Measurements from ENCODE around the gene TSPAN6. TPM values are rescaled to one million over a fixed set of nuclear protein-coding genes. Genes with fewer than 3 reads are reported as not detected.

The TSPAN6 gene
- total and polyA plus RNA-seq, 2 donors (not counting 3 experiments of a cell fraction or from before 2014, with no cell fraction given) = 43.1 to 65.5 TPM

GRCh38 chrX:100584611-100585010 is 52.0 kb downstream of the TSPAN6 start, which contains the start of gene TNMD:
Gene TNMD (plus strand): TSS chrX:100584936. CDS start chrX:100585019, 83 bp downstream.
- no peak within 1 kb of the TSS for H3K4me2 ChIP-seq (ENCODE audit: insufficient read depth, low read length)
- TF ChIP-seq GATA2 (IDR thresholded peaks at IDR 0.05; ENCODE audit: insufficient read depth, insufficient read length, low read depth, low read length) = no peak
- no peak for TF ChIP-seq JUN (IDR thresholded peaks at IDR 0.05; ENCODE audit: borderline replicate concordance, insufficient read depth, insufficient read length, low read depth)
- TF ChIP-seq MAX (IDR thresholded peaks at IDR 0.05; ENCODE audit: insufficient read depth, insufficient read length) = no peak
- TF ChIP-seq POLR2A (IDR thresholded peaks at IDR 0.05; ENCODE audit: low read depth, low read length) = no peak
- TF ChIP-seq EZH2 (IDR thresholded peaks at IDR 0.05; ENCODE audit: borderline replicate concordance, low read depth, low read length, severe bottlenecking) = no peak
- no peak for TF ChIP-seq FOS (IDR thresholded peaks at IDR 0.05; ENCODE audit: borderline replicate concordance, insufficient read depth, low read length)
- no peak for TF ChIP-seq MYC (IDR thresholded peaks at IDR 0.05; ENCODE audit: low read depth, low read length)
- no peak for TF ChIP-seq POLR2AphosphoS5 (IDR thresholded peaks at IDR 0.05; ENCODE audit: insufficient read depth, low read depth, low read length)
- TF ChIP-seq CTCF (IDR thresholded peaks at IDR 0.05; ENCODE audit: extremely low read depth in 1 of 2, insufficient read depth in 1 of 2, low read depth in 1 of 2, low read length in 2 of 2) = no peak
- CTCF ChIA-PET = no interaction called here
- H4K20me1 ChIP-seq (replicated peaks; ENCODE audit: control insufficient read depth, extremely low read depth, insufficient read depth, low read length) = no peaks in the 10 kb centered on the region
- H3K27ac ChIP-seq (ENCODE audit: insufficient read depth, low read depth, low read length) = no peak within 1 kb of the TSS
- H3K4me1 ChIP-seq (ENCODE audit: control insufficient read depth, extremely low read depth, insufficient read depth, low read length) = no peaks in the 10 kb centered on the region
- H3K9me1 ChIP-seq (replicated peaks; ENCODE audit: control insufficient read depth, extremely low read depth, insufficient read depth, low read length) = no peaks in the 10 kb centered on the region
- no peaks in the 10 kb centered on the region for H3K79me2 ChIP-seq (ENCODE audit: control insufficient read depth, insufficient read depth, low read length)
- dilution Hi-C loops (cut with MboI; ENCODE audit: extremely low pct_ligation_motif_present, low sequenced_read_pairs) (no loop called here), intact Hi-C loops (cut with micrococcal nuclease) (no loop called here)
- no peaks in the 10 kb centered on the region for H3K9me3 ChIP-seq (replicated peaks; ENCODE audit: control insufficient read depth, insufficient read depth, low read length)
- no peak within 1 kb of the TSS for H3K9ac ChIP-seq (replicated peaks; ENCODE audit: extremely low read depth, insufficient read depth, low read length)
- no peak for FAIRE-seq
- DNase-seq (ENCODE audit: low read depth, low spot score) = no peak
- peaks cover 6 to 11% of the 10 kb centered on the region in 2 experiments for H3K27me3 ChIP-seq (ENCODE audit: control insufficient read depth in 2 of 2, insufficient read depth in 2 of 2, low read length in 2 of 2)
- no peak within 1 kb of the TSS for H2AFZ ChIP-seq (ENCODE audit: low read depth, low read length)
- no peak within 1 kb of the TSS for H3K4me3 ChIP-seq (replicated peaks in 1 of 3; ENCODE audit: insufficient read depth in 1 of 3, low read depth in 1 of 3, low read length in 3 of 3)
- no peaks in the 10 kb centered on the region for H3K36me3 ChIP-seq (ENCODE audit: control insufficient read depth in 2 of 2, extremely low read depth in 1 of 2, insufficient read depth in 2 of 2, low read length in 2 of 2)
- POLR2A ChIA-PET = no interaction called here
- no TSS peak for BruUV-seq (replicated peaks)

Other genes starting within 250 kb of the TSPAN6 start
- gene PCDH19, start 226.5 kb downstream of the TSPAN6 start, total RNA-seq = 1.2 and 4.3 TPM in 2 replicates
- gene PCDH19, start 226.5 kb downstream of the TSPAN6 start, polyA plus RNA-seq = 1.1 and 1.2 TPM in 2 replicates
- gene TNMD, start 51.9 kb downstream of the TSPAN6 start, total RNA-seq = not detected in 2 replicates
- gene TNMD, start 51.9 kb downstream of the TSPAN6 start, polyA plus RNA-seq = not detected in 2 replicates
- 124 and 133 TPM in 2 replicates for gene SRPX2, start 7.4 kb upstream of the TSPAN6 start, total RNA-seq
- gene SRPX2, start 7.4 kb upstream of the TSPAN6 start, polyA plus RNA-seq = 260 and 265 TPM in 2 replicates
- gene SYTL4, start 95.3 kb upstream of the TSPAN6 start, total RNA-seq = 18.4 and 25.6 TPM in 2 replicates
- 8.1 and 44.1 TPM in 2 replicates for gene SYTL4, start 95.3 kb upstream of the TSPAN6 start, polyA plus RNA-seq
- 24.8 and 25.2 TPM in 2 replicates for gene CSTF2, start 183.6 kb upstream of the TSPAN6 start, total RNA-seq
- gene CSTF2, start 183.6 kb upstream of the TSPAN6 start, polyA plus RNA-seq = 14.3 and 18.5 TPM in 2 replicates
- not detected in 2 replicates for gene NOX1, start 237.6 kb upstream of the TSPAN6 start, total RNA-seq
- not detected in 2 replicates for gene NOX1, start 237.6 kb upstream of the TSPAN6 start, polyA plus RNA-seq

Measured in endothelial cell of umbilical vein (primary cell).